Activated CD8-positive, alpha-beta memory T cell treated with anti-CD3 and anti-CD28 coated beads, Interleukin-2, amount 50 U/mL, for 4 hours (primary cell): ENCODE measurements around the gene ANKRD45.
"Not testable (repeated sequence)": the region's sequence is repeated elsewhere in the genome, so short reads cannot be mapped to it uniquely, and the experiment has no call there.

Experiments used
- DNase-seq: peaks from one replicate; pipeline ENCODE4 v3.0.0-alpha.2; 2020

The ANKRD45 gene

DNA sequence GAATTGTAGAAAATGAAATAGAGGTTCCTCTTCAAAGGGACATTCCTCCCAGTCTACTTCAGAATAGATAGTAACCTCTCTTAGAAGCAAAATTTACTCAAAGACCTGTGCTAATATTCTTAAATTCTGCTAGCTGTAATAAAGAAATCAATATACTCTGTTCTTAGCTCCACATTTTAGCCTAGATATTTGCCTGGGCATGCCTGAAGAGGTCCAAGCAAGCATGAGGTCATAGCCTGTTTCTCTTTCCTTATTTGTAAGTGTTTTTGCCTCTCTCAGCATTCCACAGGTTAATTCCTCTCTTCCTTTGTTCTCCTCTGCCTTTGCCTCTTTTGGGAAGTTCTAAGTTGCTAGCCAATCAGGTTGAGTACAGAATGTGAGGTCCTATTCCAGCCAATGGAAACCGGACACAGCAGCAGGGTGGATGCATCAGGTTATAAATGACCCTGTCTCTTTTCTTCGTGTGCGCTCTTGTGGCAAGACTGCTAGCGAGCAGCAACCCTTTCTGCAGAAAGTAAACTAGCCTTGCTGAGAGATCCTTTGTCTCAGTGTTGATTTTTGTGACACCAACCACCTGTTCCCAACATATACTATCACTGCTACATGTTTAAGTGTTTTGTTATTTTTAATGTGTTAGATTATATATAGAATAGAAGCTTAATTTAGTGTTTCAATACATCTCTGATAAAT lies 27.1 kb downstream of the ANKRD45 start:
- not testable (repeated sequence) for DNase-seq

DNA sequence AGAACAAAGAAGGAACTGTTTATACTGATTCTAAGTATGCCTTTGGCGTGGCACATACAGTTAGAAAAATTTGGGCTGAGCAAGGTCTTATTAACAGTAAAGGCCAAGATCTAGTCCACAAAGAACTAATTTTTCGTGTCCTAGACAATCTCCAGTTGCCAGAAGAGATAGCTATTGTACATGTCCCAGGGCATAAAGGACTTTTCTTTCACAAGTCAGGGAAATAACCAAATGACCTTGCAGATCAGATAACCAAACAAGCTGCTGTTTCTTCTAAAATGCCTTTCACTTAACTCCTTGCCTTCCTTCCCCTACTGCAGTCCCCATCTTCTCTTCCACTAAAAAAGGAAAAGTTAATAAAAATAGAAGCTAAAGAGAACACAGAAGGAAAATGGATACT lies 30.5 kb downstream of the ANKRD45 start:
- no peak for DNase-seq

DNA sequence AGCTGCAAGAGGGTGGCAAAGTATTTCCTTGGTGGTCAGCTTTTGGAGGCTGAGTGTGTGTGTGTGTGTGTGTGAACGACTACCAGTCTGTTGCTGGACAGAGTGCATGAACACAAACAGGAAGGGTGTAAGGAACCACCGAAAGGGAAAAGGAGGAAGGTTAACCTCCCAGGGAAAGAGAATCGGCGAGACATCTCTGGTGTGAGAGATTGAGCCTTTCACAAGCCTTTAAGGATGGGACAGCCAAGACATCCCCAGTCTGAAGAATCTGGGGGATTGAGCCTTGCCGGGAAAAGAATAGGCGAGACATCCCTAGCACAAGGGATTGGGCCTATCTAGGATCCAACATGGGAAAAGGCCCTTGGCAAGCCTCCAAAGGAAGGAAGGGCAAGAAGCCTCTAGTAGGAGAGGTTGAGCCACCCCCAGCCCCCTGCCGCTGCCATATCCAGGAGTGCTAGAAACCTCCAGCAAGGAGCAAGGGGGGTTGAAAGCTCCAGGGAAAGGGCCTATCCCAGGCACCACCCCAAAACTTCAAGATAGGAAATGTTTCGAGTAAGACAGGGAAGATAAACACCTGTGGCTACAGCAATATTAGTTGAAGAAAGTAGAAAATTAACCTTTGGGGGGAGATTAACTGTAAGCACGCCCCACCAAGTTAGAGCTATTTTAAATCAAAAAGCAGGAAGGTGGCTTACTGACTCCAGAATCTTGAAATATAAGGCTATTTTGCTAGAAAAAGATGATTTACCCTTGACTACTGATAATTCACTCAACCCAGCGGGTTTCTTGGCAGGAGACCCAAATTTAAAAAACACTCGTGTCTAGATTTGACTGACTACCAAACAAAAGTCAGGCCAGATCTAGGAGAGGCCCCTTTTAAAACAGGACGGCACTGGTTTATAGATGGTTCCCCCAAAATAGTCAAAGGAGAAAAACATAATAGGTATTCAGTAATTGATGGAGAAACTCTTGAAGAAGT lies 31.3 kb downstream of the ANKRD45 start:
- DNase-seq: no peak

DNA sequence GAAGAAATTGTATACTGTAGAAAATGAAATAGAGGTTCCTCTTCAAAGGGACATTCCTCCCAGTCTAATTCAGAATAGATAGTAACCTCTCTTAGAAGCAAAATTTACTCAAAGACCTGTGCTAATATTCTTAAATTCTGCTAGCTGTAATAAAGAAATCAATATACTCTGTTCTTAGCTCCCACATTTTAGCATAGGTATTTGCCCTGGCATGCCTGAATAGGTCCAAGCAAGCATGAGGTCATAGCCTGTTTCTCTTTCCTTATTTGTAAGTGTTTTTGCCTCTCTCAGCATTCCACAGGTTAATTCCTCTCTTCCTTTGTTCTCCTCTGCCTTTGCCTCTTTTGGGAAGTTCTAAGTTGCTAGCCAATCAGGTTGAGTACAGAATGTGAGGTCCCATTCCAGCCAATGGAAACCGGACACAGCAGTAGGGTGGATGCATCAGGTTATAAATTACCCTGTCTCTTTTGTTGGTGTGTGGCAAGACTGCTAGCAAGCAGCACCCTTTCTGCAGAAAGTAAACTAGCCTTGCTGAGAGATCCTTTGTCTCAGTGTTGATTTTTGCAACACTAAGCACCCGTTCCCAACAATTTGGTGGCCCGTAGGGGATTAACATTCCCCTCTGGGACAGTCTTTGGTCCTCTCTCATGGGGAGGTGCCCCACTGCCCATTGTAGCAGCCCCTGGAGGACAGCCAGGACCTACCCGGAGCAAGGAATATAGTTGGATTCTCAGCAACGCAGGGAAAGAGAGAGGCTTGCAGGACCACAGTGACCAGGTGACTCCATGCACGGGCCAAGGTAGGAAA lies 32.2 kb downstream of the ANKRD45 start:
- DNase-seq: not testable (repeated sequence)

DNA sequence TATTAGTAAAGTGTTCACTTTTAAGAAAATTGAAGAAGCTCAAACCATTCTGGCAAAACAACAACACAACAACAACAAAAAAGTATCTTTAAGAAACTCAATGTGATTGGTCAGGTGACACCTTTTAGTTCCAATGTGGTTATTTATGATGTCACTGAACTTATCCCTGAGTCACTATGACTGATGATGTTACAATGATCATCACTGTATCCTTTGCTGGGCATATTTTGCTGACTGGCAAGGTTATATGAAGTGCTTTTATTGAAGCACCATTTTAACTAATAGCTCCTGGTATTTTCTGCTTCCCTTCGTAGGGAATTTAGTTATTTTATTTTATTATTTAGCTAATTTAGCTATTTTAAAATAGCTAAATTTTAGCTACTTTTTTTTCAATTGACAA lies 34.5 kb downstream of the ANKRD45 start, which contains the start of gene TEX50:
Gene TEX50 (plus strand): TSS at position 223 of the 400 bp plus-strand sequence. CDS start 184 bp downstream, outside the sequence.
- no peak for DNase-seq

DNA sequence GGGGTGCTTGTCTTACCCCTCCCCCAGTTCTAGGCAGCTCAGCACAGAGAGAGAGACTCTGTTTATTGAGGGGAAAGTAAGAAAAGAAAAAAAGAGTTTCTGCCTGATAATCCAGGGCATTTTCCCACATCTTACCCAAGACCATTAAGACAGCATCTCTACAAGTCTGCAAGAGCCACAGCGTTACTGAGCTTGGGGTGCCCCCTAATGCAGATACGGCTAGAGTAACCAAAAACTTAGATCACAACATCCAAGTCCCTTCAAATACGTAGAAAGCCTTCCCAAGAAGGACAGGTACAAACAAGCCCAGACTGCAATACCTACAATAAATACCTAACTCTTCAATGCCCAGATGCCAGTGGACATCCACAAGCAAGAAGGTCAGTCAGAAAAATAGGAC lies 40.8 kb downstream of the ANKRD45 start:
- DNase-seq: no peak

DNA sequence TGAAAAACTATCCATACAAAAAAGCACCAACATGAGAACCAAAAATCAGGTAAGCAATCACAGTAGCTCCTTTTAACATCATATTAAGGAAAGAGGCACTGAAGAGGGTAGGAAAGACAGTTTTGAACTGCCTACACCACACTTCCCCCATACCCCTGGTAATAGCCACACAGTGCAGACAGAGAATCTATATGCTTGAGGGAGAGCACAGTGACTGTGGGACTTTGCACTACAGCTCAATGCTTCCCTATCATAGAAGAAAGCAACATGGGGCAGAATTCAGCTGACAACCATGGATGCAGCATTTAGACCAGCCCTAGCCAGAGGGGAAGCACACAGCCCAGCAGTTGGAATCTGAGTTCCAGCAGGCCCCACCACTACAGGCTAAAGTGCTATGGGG lies 42.4 kb downstream of the ANKRD45 start:
- DNase-seq: no peak

DNA sequence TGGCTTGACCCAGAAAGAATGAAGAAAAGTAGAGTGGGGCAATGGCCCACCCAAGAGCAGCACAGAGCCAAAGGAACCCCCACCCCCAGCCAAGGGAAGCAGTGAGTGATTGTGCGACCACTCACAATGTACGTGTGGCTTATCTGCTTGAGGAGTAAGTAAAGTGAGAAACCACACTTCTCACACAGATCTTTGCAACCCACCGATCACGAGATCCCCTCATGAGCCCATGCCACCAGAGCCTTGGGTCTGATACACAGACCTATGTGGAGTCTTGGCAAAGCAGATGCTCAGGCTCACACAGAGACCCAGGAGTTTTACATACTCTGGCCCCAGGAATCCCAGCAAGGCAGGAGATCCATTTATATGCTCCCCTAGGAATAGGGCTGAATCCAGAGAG lies 52.8 kb downstream of the ANKRD45 start:
- no peak for DNase-seq

DNA sequence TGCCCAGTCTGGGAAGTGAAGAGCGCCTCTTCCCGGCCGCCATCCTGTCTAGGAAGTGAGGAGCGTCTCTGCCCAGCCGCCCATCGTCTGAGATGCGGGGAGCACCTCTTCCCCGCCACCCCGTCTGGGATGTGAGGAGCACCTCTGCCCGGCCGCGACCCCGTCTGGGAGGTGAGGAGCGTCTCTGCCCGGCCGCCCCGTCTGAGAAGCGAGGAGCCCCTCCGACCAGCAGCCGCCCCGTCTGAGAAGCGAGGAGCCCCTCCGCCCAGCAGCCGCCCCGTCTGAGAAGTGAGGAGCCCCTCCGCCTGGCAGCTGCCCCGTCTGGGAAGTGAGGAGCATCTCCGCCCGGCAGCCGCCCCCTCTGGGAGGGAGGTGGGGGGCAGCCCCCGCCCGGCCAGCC lies 56.6 kb downstream of the ANKRD45 start:
- DNase-seq: not testable (repeated sequence)

DNA sequence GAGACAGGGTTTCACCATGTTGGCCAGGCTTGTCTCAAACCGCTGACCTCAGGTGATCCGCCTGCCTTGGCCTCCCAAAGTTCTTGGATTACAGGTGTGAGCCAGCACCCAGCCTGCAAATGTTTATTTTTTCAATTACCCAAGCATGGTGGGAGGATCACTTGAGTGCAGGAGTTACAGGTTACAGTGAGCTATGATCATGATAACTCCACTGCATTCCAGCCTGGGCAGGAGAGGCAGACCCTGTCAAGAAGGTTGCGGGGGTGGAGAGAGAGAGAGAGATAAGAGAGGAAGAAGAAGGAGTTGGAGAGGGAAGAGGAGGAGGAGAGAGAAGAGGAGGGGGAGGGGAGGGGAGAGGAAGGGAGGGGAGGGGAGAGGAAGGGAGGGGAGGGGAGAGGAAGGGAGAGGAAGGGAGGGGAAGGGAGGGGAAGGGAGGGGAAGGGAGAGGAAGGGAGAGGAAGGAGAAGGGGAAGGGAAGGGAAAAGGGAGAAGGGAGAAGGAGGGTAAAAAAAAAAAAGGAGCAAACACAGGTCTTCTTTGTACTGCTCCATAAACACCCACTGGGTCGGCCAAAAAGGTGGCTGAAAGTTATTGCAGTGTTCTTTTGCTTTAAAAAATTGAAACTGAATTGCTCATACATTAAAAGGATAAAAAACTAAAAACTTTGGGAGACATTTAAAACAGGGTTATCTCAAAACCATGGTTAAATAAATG lies 61.0 kb downstream of the ANKRD45 start:
- DNase-seq: no peak

DNA sequence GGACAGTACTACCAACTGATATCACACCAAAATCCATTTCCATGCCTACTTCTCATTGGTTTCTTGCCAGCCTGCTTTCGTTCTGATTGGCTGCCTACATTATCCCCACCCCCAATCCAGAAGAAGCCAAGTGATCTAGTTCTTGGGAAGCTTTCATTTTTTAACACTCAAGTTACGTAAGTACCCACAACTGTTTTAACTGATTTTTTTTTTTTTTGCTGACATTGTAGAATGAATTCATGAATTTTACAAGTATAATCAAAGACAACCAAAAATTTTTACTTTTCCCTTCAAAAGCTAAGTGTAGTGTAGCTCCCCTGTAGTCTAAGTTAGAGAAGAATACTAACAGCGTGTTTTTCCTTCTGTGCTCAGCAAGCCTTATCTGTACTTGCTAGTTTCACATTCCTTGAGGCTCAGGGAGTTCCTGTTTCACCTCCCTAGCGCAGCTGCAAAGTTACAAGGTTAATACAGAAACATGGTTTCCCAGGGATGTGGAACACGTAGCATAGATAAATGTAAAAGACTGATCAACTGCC lies 66.5 kb downstream of the ANKRD45 start, which contains the start of gene SLC9C2:
Gene SLC9C2 (minus strand): TSS at position 17 of the 536 bp plus-strand sequence. CDS start 1,296 bp downstream, outside the sequence.
- DNase-seq: no peak

DNA sequence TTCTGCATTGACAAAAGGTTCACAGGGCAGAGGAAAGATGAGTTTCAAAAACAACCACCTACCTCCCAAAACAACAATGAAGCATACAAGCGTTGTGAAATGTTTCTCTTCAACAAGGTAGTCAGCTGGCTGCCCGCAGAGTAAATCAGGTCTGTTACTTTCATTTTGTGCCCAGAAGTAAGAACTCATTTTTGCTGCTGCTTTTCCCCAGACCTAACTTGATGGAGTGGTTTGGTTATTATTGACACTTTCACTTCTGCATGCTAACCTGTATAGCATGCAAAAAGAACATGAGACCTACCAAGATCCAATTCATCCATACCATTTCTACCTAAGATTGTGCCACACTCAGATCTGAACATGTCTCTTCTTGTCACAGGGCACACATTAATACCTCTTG lies 68.1 kb downstream of the ANKRD45 start:
- DNase-seq: no peak

DNA sequence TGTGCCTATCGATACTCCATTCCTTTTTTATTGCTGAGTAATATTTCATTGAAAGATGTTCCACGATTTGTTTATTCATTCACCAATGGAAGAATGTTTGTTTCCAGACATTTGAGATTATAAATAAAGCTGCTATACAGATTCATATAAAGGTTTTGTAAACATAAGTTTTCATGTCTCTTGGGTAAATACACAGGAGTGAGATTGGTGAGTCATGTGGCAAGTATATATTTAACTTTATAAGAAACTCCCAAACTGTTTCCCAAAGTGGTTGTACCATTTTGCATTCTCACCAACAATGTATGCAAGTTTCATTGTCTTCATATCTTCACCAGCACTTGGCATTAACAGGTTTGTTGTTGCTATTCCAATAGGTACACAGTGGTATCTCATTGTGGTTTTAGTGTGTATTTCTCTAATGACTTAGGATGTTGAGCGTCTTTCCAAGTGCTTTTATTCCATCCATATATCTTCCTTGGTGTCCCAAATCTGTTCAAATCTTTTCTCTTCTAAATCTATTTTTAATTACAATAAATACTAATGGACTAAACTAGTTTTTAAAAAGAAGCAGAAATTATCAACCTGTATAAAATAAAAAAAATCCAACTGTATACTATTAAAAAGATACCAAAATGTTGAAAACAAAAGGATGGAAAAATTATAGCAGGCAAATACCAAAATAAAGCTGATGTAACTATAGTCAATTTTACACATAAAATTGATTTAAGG lies 73.4 kb downstream of the ANKRD45 start:
- no peak for DNase-seq

DNA sequence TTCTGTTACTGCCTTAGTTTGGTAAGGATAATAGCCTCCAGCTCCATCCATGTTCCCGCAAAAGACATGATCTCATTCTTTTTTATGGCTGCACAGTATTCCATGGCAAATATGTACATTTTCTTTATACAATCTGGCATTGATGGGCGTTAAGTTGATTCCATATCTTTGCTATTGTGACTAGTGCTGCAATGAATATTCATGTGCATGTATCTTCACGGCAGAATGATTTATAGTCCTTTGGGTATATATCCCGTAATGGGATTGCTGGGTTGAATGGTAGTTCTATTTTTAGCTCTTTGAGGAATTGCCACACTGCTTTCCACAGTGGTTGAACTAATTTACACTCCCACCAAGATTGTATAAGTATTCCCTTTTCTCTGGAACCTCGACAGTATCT lies 78.5 kb downstream of the ANKRD45 start:
- DNase-seq: not testable (repeated sequence)

DNA sequence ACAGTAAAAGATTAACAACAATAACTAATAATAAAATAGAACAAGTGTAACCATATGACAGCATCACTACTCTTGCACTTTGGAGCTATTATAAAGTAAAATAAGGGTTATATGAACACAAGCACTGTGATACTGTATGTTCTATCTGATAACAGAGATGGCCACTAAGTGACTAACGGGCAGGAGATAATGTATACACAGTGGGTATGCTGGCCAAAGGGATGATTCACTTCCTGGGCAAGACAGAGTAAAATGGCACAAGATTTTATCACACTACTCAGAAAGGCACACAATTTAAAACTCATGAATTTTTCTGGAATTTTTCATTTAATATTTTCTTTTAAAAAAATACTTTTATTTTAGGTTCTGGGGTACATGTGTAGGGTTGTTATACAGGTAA lies 79.1 kb downstream of the ANKRD45 start:
- DNase-seq: no peak

DNA sequence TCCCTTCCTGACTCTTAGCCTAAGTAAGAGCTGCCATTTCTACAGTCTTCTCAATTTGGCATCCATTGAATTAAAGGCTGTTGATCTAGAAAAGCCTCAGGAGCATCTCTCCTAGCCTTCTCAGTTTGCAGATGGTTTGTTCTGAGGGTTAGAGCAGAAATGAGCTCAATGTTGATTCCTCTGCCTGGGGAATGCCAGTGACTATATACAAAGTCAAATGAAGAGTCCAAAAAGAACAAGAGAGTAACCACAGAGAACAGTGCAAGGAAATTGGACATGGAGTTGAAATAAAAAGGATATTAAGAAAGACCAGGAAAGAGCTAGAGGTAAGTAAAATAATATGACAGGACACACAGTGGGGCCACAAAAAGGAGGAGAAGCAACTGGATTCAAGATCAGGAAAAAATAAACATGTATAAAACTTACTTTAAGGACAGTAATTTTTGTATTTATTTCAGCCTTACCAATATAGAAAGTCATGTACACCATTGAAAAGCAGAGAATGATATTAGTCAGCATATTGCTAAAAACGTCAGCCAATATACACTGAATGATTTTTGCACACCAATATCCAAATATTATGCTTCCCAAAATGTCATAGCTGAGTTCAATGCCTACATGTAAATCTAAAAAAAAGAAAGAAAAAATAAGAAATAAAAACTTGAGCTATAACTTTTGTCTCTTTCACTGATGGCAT lies 88.1 kb downstream of the ANKRD45 start:
- DNase-seq: no peak

DNA sequence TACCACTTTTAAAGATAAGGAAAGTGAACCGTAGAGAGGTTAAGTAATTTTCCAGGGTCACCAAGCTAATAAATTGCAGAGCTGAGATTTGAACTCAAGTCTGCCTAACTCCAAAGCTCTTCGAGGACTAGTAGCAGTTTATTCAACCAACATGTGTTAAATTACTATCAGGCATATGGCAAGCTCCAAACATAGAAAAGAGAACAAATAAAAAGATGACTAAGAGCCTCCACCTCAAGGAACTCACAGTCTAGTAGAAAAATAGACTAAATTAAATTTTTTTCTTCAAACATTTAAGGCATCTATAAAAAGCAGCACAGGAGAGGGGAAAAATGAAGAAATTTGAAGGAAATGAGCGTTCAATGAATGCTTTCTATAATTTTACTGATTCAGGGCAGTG lies 89.0 kb downstream of the ANKRD45 start:
- DNase-seq: no peak

DNA sequence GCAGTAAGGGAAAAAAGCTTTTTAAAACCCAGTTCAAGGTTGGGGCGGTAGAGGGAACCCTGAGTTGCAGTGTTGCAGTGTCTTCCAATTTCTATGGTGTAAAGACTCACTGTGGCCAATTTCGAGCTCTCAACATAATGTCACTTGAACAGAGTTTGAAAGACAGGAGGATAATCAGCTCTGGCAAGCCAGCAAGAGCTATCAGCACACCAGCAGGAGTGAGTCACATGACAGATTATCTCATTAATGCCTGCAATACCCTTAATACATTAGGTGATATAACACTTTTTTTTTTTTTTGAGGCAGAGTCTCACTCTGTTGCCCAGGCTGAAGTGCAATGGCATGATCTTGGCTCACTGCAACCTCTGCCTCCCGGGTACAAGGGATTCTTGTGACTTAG lies 89.6 kb downstream of the ANKRD45 start:
- DNase-seq: no peak

DNA sequence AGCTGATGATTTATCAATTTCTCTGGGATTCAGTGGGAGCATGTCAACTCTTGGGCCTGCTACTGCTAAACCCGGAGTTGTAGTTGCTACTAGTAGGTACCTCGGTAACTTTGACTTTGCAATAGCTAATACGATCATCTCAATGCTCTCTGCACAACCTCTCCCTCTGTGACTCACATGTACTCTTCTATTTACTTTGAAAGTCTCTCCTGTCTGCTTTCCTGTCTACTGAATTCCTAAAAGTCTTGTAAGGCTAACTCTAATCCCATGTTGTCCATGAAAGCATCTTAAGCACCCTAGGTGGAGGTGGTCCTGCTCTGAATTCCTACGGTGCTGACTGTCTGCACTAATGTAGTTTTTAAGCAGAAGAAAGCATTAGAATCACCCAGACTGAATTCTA lies 96.1 kb downstream of the ANKRD45 start:
- no peak for DNase-seq

DNA sequence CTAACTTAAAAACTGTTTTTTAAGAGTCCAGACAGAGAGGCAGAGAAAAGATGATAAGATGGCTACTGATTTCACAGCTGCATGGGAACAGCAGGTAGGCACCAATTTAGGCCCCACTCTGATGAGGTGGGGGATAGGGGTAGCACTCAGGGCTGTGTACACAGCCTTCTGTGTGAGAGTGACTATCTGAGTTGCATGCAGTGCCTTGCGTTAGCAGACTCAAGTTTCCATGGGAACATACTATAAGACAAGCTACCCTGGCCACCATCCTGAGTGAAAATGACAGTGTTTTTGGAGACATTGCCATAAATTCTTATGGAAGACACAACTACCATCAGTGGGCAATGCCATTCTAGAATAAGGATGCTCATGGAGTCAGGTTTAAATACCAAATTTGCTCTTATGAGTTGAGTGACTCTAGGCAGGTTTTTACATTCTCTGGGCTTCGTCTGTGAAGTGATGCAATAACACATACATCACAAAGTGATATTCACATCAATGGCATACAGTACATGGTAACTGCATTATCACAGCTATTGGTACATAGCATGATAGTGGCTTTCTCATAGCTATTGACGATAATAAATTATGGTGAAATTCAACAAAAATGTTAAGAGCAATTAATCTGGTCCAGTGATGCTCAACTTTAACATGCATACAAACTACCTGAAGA lies 97.3 kb downstream of the ANKRD45 start:
- no peak for DNase-seq
